Dedifferentiated amniotic fluid mesenchymal stem cell (primary cell): ENCODE data around the gene MSI2.

ENCODE experiments used
- DNase-seq: peaks from one replicate; pipeline ENCODE4 v3.0.0-alpha.2; 2016; ENCODE audit errors: extremely low spot score

Gene MSI2

DNA sequence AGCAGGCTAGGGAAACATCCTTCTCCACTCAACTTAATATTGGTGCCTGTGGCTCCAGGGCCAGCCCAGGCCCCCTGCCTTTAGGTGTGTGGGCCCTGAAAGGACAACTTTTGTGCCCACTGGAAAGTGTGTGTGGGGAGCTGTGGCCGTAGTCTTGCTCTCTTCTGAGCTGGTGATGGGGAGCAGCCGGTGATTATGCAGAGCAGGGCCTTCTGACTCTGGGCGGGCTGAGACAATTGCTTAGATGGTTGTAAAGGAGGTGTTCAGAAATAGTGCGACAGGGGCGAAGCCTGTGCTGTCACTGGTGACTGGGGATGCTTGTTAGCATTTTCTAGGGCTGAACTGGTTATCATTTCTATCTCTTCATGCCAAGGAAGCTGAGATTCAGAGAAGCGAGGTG lies 62.6 kb downstream of the MSI2 start:
- no peak for DNase-seq

- DNase-seq: no peak
These were observed 63.5 kb downstream of the MSI2 start for GRCh38 chr17:57319806-57320205.

- no peak for DNase-seq
These were observed 67.1 kb downstream of the MSI2 start for GRCh38 chr17:57323391-57323790.

DNA sequence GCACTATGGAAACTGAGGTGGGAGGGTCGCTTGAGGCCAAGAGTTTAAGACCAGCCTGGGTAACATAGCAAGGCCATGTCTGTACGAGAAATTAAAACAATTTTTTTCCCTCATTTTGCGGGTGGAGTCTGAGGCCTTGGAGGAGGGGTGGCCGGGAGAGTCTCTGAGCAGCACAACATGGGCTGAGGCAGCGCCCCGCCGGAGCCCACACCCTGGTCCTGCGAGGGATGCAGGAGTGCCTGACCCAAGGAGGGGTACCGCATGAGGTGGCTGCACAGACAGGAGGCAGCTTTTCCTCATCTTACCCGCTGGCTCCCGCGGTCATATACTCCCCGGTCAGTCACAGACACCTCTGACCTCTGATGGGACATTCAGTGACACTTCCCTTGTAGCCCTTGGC lies 67.7 kb downstream of the MSI2 start:
- DNase-seq: no peak

- no peak for DNase-seq
These were observed 68.3 kb downstream of the MSI2 start for GRCh38 chr17:57324631-57325030.

GRCh38 chr17:57326336-57326735 lies 70.0 kb downstream of the MSI2 start:
- no peak for DNase-seq

- DNase-seq: no peak
These were observed 70.4 kb downstream of the MSI2 start for GRCh38 chr17:57326764-57327163.

- DNase-seq: no peak
These were observed 71.0 kb downstream of the MSI2 start for GRCh38 chr17:57327176-57327970.

- no peak for DNase-seq
These were observed 72.0 kb downstream of the MSI2 start for GRCh38 chr17:57328109-57328882.

DNA sequence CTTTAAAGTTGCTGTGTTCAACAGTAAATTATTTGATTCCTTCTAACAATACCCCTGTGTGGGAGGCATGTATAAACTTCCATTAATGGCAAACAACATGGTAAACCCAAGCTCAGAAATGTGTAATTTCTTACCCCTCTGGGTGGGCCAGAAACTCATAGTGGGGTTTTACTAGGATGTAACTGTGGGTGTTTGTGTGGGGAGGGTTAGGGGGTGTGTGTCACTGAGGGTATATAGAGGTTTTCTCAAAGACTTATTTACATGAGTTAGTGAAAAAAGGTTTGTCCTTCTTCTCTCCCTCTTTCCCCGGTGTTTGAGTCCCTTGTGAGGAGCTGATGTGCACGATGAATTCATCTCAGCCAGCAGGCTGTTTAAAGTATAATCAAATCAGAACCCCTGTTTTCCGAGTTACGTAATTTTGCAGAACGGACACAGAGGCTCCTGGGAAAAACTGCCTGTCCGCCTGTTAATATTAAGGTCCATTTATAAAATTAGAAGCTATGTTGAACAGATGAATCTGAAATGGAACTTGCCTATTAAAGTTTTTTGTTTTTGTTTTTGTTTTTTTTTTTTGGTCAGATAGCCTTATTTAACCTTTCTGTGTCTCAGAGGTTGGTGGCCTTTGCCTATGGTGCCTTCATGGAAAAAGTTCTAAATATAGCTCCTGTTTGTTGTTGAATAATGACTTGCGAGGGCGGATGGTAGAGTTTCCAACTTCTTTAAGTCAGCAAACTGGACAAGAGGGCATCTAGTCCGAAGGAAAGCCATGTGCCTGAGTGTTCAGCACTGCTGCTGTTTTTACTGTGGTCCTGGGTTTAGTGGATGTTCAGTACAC lies 73.3 kb downstream of the MSI2 start:
- DNase-seq: no peak

GRCh38 chr17:57330587-57330986 lies 74.3 kb downstream of the MSI2 start:
- no peak for DNase-seq

- DNase-seq: no peak
These were observed 75.1 kb downstream of the MSI2 start for GRCh38 chr17:57331423-57331822.

DNA sequence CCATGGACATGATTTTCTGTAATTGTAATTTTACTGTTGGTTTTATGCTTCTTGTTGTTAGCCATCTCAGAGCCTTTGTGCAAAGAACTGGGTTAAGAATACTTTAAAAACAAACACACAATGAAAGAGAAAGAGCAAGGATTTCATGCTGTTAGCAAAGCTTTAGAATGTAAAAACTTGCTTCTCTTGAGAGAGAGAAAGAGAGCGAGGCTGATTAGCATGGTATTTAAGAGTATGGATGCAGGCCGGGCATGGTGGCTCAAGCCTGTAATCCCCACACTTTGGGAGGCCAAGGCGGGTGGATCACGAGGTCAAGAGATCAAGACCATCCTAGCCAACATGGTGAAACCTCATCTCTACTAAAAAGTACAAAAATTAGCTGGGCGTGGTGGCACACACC lies 76.2 kb downstream of the MSI2 start:
- no peak for DNase-seq

DNA sequence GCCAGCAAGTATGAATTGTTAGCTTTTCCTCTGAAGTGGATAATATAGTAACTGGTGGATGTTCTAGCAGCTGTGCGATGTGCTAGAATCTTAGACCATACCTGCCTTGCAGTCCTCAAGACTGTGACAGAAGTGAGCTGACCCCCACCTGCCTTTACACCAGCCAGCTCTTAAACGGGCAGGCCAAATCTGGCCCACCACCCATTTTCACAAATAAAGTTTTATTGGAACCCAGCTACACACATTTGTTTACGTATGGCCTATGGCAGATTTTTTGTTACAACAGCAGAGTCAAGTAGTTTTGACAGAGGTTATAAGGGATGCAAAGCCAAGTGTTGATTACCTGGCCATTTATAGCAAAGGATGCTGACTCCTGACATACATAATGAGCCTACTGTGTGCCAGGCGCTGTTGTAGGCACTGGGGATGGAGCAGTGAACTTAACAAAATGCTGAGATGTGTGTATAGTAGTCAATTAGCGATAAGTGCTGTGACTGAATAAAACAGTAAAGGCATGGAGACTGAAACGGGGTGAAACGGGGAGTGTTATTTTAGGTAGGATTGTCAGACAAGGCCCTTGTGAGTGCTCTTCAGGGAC lies 79.0 kb downstream of the MSI2 start:
- no peak for DNase-seq

DNA sequence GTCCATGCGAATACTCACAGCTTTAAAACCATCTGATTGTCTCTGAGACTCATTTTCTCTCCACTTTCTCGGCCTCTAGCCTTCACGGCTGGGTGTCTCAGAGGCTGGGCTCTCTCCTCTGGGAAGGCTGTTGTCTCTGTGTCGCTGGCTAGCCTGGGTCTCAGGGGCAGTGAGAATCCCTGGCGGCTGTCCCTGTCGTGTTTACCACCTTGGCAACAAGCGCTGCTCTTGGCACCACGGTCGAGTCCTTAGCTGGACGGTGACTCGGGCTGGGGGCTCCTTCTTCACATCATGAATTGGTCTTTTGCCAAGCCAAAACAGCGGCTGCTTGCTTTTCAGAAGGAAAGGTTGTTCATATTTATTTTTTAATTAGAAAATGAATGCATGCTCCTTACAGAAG lies 81.1 kb downstream of the MSI2 start:
- no peak for DNase-seq

DNA sequence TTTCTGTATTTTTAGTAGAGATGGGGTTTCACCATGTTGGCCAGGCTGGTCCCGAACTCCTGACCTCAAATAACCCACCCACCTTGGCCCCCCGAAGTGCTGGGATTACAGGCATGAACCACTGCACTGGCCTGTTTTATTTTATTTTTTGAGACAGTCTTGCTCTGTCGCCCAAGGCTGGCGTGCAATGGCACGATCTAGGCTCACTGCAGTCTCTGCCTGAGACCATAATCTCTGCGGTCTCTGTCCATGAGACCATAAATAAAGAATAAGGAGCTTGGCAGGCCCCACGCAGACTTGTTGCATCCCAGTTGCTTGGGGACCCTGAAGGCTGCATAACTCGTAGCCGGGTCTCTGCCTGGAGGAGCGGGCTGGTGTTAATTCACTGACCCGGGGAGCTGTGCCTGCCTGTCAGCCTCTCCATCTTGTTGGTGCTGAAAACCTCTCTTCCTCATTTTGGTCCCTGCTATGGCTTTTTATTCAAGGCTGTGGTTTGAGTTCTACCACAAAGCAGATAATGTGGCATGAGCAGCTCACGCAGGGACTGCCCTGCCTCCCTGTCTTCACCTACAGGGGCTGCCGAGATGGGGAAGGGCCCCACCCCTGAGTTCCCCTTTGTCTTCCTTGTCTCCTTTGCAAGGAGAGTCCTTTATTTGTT lies 82.1 kb downstream of the MSI2 start:
- DNase-seq: no peak

DNA sequence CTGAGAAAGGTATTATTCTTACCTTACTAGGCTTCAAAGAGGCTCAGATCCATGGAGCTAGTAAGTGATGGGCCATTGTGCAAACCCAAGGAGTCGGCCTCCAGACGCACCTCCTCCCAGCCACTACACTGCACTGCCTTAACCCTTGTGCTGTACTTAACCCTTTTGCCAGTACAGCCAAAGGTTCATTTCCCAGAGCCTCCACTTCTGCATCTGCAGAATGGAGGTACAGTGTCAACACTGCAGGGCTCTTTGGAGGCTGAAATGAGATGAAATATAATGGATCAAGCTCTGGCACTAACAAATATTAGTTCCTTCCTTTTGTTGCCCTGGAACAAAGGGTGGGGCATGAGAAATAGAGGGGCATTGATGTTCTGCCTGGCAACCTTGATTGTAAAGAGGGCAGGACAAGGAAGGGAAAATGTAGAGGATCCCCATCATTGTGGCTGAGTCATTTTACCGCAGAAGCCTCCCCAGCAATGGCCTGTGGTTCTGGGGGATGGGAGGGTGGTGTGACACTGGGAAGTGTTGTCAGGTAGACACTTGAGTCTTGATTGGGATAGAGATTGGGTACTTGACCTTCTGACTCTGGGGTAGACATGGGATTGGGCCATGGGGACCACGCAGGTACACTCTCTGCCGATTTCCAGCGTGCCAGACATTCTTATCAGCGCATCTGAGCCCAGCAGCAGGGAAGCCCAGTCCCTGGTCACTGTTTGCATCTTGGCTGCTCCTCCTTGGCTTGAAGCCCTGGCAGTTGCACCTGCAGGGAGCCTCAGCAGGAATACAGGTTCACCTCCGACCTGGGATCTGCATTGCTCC lies 84.0 kb downstream of the MSI2 start:
- no peak for DNase-seq

DNA sequence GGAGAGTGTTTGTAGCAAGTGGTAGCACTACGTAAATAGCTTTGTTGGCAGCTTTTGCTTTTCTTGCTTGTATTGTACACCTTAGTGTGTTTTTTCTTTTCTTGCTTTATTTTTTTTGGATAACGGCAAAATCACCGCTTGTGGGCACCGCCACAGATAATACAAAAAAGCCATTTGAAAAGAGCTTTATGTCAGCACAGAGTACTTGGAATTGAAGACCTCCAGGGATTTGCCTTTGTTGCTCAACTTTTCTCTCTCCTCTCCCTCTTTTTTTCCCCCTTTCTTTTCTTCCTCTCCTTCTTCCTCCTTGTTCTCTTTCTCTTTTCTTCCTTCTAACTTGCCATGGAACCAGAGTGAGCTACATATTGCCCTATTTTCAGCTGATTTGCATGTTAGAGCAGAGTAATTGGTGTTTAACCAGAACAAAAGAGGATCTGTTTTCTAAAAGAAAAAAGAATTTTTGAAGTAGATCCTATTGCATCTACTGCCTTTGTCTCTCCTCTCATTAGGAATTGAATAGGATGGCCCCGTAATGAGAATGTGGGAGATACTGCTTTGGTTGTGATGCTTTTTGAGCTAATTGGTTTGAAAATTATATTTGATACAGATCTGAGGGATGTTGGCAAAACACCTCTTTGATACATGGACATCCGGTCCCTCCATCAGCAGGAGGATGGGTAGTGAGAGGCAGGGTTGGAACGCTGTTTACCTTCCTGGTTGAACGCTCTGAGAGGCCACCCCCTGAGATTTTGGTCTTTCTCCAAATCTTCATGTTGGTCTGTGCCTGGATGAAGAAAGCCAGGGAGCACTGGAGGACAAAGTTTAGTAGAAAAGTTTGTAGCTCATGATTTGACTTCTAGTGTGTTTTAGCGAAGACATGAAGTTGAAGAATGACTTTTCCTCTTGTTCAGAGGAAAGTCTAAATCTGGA lies 85.6 kb downstream of the MSI2 start:
- no peak for DNase-seq

DNA sequence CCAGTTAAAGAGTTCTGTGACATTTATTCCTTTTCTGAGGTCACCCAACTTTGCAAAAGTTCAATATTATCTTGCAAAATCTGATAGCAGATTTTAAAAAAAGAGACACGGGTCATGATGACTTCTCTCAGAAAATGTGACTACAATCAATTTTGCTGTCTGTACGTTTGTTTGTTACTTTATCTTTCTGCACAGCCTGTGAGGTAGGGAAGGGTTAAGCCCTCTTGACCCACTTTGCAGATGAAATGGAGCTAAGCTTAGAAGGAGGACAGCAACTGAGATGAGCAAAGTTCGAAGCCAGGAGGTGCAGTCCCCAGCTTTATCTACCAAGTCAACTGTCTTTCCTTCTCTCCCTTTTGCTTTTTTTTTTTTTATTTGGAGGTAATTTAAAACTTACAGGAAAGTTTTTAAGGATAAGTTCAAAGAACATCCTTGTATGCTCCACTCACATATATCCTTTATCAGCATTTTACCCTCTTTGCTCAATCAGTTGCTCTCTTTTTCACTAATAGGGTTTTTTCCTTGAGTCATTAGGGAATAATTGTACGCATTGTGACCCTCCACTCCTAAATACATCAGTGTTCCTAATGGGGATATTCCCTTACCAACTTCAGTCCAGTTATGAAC lies 86.8 kb downstream of the MSI2 start:
- DNase-seq: no peak
